ENCODE measurements around the gene RAB3A.

DNA sequence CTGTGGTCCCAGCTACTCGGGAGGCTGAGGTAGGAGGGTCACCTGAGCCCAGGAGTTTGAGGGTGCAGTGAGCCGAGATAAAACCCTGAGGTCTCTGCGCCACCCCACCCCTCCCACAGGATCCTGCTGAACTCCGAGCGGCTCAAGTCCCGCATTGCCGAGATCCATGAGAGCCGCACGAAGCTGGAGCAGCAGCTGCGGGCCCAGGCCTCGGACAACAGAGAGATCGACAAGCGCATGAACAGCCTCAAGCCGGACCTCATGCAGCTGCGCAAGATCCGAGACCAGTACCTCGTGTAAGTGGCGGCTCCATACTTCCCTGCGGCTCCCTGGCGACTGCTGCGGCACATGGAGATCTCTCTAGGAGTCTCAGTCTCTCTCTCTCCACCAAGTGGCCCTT lies 36.8 kb downstream of the RAB3A start:
- no peak for TF ChIP-seq EZH2 (IDR thresholded peaks at IDR 0.05; ENCODE audit: insufficient read depth, poor library complexity, severe bottlenecking)
- TF ChIP-seq EZH2phosphoT487 (IDR thresholded peaks at IDR 0.05; ENCODE audit: insufficient read depth, low read depth): no peak

All from GM23248 (cell line).